GM23338 (cell line): ENCODE results near the gene HK2.

ENCODE experiments used
- CREB1 ChIP-seq: fragments of 250-450 bp; sonication (Bioruptor Pico); IDR thresholded peaks from 2 replicates; pipeline ENCODE4 v1.5.0; 2020; ENCODE audit warnings: low read depth, mild to moderate bottlenecking, moderate library complexity
- CTCF ChIP-seq, 2 experiments: fragments of 200-600 bp in 1 of 2; sonication (generic) in 1 of 2; conservative IDR thresholded peaks; 2 replicates each; pipeline versions ENCODE4 v1.5.1 to v1.6.1; 2016 to 2017; ENCODE audit warnings: antibody characterized with exemption in 2 of 2, low read depth in 2 of 2, mild to moderate bottlenecking in 2 of 2, moderate library complexity in 1 of 2
- EZH2 ChIP-seq: fragments of 200-600 bp; sonication (generic); IDR thresholded peaks from one replicate; pipeline ENCODE4 v1.8.0; 2017; ENCODE audit warnings: antibody characterized with exemption, mild to moderate bottlenecking, low read depth; ENCODE audit not compliant: unreplicated experiment
- EZH2phosphoT487 ChIP-seq: fragments of 200-600 bp; sonication (generic); IDR thresholded peaks from one replicate; pipeline ENCODE4 v1.8.1; 2018; ENCODE audit warnings: antibody characterized with exemption; ENCODE audit not compliant: unreplicated experiment
- POLR2AphosphoS5 ChIP-seq: IDR thresholded peaks from 2 replicates; pipeline ENCODE4 v1.6.1; 2016; ENCODE audit warnings: antibody characterized with exemption, low read depth
- REST ChIP-seq: IDR thresholded peaks from one replicate; pipeline ENCODE4 v1.6.1; 2018; ENCODE audit warnings: antibody characterized with exemption; ENCODE audit not compliant: unreplicated experiment
- STAT1 ChIP-seq: IDR thresholded peaks from one replicate; pipeline ENCODE4 v1.6.1; 2016; ENCODE audit warnings: antibody characterized with exemption; ENCODE audit not compliant: unreplicated experiment

- no peak for TF ChIP-seq EZH2
- no peak for TF ChIP-seq CTCF (conservative IDR thresholded peaks at IDR 0.05; ENCODE audit: low read depth in 2 of 2)
- no peak for TF ChIP-seq EZH2phosphoT487
- TF ChIP-seq POLR2AphosphoS5, result no peak
- no peak for TF ChIP-seq REST
- no peak for TF ChIP-seq CREB1 (CRISPR knock-in tag)
- TF ChIP-seq STAT1, result no peak
Observed at GRCh38 chr2:74893332-74893731, 59.4 kb downstream of the HK2 start.
